Neural cell (in vitro differentiated cells): ENCODE measurements around the gene CD1C. TPM values are rescaled to one million over a fixed set of nuclear protein-coding genes. Genes with fewer than 3 reads are reported as not detected.

Experiments
- H2AFZ ChIP-seq: fragments of 200-600, 300-800 bp; sonication (generic), shearing (Covaris generic); 2 replicates; pipeline ENCODE4 v1.6.0; 2014; ENCODE audit warnings: low read depth, mild to moderate bottlenecking, antibody characterized with exemption, low read length, moderate library complexity
- H3F3A ChIP-seq: fragments of 200-600 bp; shearing (Covaris generic); 2 replicates; pipeline ENCODE4 v1.6.1; 2016; ENCODE audit warnings: mild to moderate bottlenecking, moderate library complexity, mixed read lengths, antibody characterized with exemption, low read length; ENCODE audit not compliant: insufficient read depth, poor library complexity, severe bottlenecking
- H3K27ac ChIP-seq: fragments of 200-600, 300-800 bp; sonication (generic), shearing (Covaris generic); 2 replicates; pipeline ENCODE4 v1.5.1; 2014; ENCODE audit warnings: mild to moderate bottlenecking, low read length, moderate library complexity
- H3K27me3 ChIP-seq: fragments of 300-800, 200-600 bp; sonication (generic), shearing (Covaris generic); 2 replicates; pipeline ENCODE4 v1.6.0; 2014; ENCODE audit warnings: mild to moderate bottlenecking, low read depth, low read length, moderate library complexity; ENCODE audit not compliant: insufficient read depth
- H3K36me3 ChIP-seq: fragments of 300-800, 200-600 bp; sonication (generic), shearing (Covaris generic); 2 replicates; pipeline ENCODE4 v1.5.1; 2014; ENCODE audit warnings: mild to moderate bottlenecking, antibody characterized with exemption, low read length, moderate library complexity; ENCODE audit not compliant: insufficient read depth
- H3K4me2 ChIP-seq: fragments of 300-800, 200-600 bp; sonication (generic), shearing (Covaris generic); 2 replicates; pipeline ENCODE4 v1.6.0; 2014; ENCODE audit warnings: mild to moderate bottlenecking, low read length
- H3K4me3 ChIP-seq: fragments of 300-800, 200-600 bp; sonication (generic), shearing (Covaris generic); 2 replicates; pipeline ENCODE4 v1.5.1; 2014; ENCODE audit warnings: mild to moderate bottlenecking, low read length, moderate library complexity
- H3K79me2 ChIP-seq: fragments of 200-600 bp; shearing (Covaris generic); replicated peaks from 2 replicates; pipeline ENCODE4 v1.6.0; 2014; ENCODE audit warnings: mild to moderate bottlenecking, low read length, moderate library complexity; ENCODE audit not compliant: insufficient read depth
- H3K9ac ChIP-seq: fragments of 300-800, 200-600 bp; sonication (generic), shearing (Covaris generic); 2 replicates; pipeline ENCODE4 v1.6.1; 2016; ENCODE audit warnings: mild to moderate bottlenecking, low read length, mixed read lengths
- H3K9me2 ChIP-seq: fragments of 200-600 bp; shearing (Covaris generic); 2 replicates; pipeline ENCODE4 v1.6.1; 2016; ENCODE audit warnings: mild to moderate bottlenecking, low read length, mixed read lengths; ENCODE audit not compliant: insufficient read depth
- H3K9me3 ChIP-seq: fragments of 200-600, 300-800 bp; sonication (generic), shearing (Covaris generic); 2 replicates; pipeline ENCODE4 v1.6.1; 2016; ENCODE audit warnings: mild to moderate bottlenecking, mixed run types, low read length, moderate library complexity, mixed read lengths
- H4K20me1 ChIP-seq: fragments of 200-600 bp; shearing (Covaris generic); 2 replicates; pipeline ENCODE4 v1.6.1; 2016; ENCODE audit warnings: mild to moderate bottlenecking, mixed run types; ENCODE audit not compliant: insufficient read depth
- CTCF ChIP-seq: fragments of 450-650 bp; IDR thresholded peaks from 2 replicates; pipeline ENCODE4 v1.5.1; 2014; ENCODE audit warnings: antibody characterized with exemption, mild to moderate bottlenecking, moderate library complexity; ENCODE audit not compliant: poor library complexity, severe bottlenecking
- EP300 ChIP-seq: fragments of 450-650 bp; conservative IDR thresholded peaks from 2 replicates; pipeline ENCODE4 v1.6.1; 2014; ENCODE audit warnings: antibody characterized with exemption, mild to moderate bottlenecking, moderate library complexity; ENCODE audit not compliant: poor library complexity, severe bottlenecking
- EZH2 ChIP-seq: fragments of 200-600, 300-800 bp; shearing (Covaris generic), sonication (generic); IDR thresholded peaks from 2 replicates; pipeline ENCODE4 v1.6.1; 2014; ENCODE audit warnings: antibody characterized with exemption, low read length, borderline replicate concordance, mild to moderate bottlenecking; ENCODE audit not compliant: insufficient read depth, poor library complexity, severe bottlenecking
- MXI1 ChIP-seq: fragments of 450-650 bp; conservative IDR thresholded peaks from 2 replicates; pipeline ENCODE4 v1.6.1; 2014; ENCODE audit warnings: antibody characterized with exemption, mild to moderate bottlenecking; ENCODE audit not compliant: poor library complexity, severe bottlenecking
- POLR2AphosphoS5 ChIP-seq: IDR thresholded peaks from 2 replicates; pipeline ENCODE4 v1.6.1; 2012
- RAD21 ChIP-seq: fragments of 450-650 bp; conservative IDR thresholded peaks from 2 replicates; pipeline ENCODE4 v1.6.1; 2014; ENCODE audit warnings: antibody characterized with exemption, mild to moderate bottlenecking, moderate library complexity
- REST ChIP-seq: IDR thresholded peaks from 2 replicates; pipeline ENCODE4 v1.6.1; 2012; ENCODE audit warnings: borderline replicate concordance
- SMC3 ChIP-seq: fragments of 450-650 bp; conservative IDR thresholded peaks from 2 replicates; pipeline ENCODE4 v1.6.1; 2014; ENCODE audit warnings: antibody characterized with exemption, mild to moderate bottlenecking, moderate library complexity; ENCODE audit not compliant: poor library complexity
- TAF1 ChIP-seq: IDR thresholded peaks from 2 replicates; pipeline ENCODE4 v1.6.1; 2012; ENCODE audit warnings: low read depth
- polyA plus RNA-seq: library from polyadenylated mRNA; depleted of rRNA; stranded (reverse); fragments of >200 nt; gene quantifications from 2 replicates; pipeline ENCODE4 v1.2.3, GENCODE V29; 2014

CD1C gene
- polyA plus RNA-seq, 1 donor from 2014 or later: not detected

GRCh38 chr1:158310623-158311022 lies 20.9 kb downstream of the CD1C start:
- no peak overlapping the region for H2AFZ ChIP-seq
- H3K9me2 ChIP-seq: no peaks in the 10 kb centered on the region
- no peaks in the 10 kb centered on the region for H3F3A ChIP-seq
- H3K36me3 ChIP-seq: no peaks in the 10 kb centered on the region
- no peak overlapping the region for H3K27ac ChIP-seq
- no peaks in the 10 kb centered on the region for H3K9me3 ChIP-seq
- H4K20me1 ChIP-seq: no peaks in the 10 kb centered on the region
- no peak overlapping the region for H3K9ac ChIP-seq
- no peak overlapping the region for H3K4me2 ChIP-seq
- no peaks in the 10 kb centered on the region for H3K79me2 ChIP-seq
- H3K27me3 ChIP-seq: no peaks in the 10 kb centered on the region
- TF ChIP-seq RAD21 (no peak), EZH2 (no peak), REST (no peak), SMC3 (no peak), MXI1 (no peak), POLR2AphosphoS5 (no peak), EP300 (no peak), CTCF (no peak), TAF1 (no peak)
- H3K4me3 ChIP-seq: no peak overlapping the region

- Histone ChIP-seq H3K9me2 (no peaks in the 10 kb centered on the region), H3K4me3 (no peak overlapping the region), H3K4me2 (no peak overlapping the region), H3F3A (no peaks in the 10 kb centered on the region), H2AFZ (no peak overlapping the region), H4K20me1 (no peaks in the 10 kb centered on the region), H3K9me3 (no peaks in the 10 kb centered on the region), H3K79me2 (no peaks in the 10 kb centered on the region), H3K27me3 (no peaks in the 10 kb centered on the region), H3K27ac (no peak overlapping the region), H3K36me3 (no peaks in the 10 kb centered on the region), H3K9ac (no peak overlapping the region)
- TF ChIP-seq SMC3 (no peak), REST (no peak), EP300 (no peak), CTCF (no peak), TAF1 (no peak)
Observed at GRCh38 chr1:158311066-158311465, 21.3 kb downstream of the CD1C start.
